ENCODE data around the gene RNU7-1. TPM values are rescaled to one million over a fixed set of nuclear protein-coding genes. Genes with fewer than 3 reads are reported as not detected.
A peak's percentile ranks its signal among the peaks of the same experiment; 100 is the strongest.

RNU7-1 gene
- total RNA-seq, 2 experiments from 2014 or later = not detected

- Mint-ChIP-seq H3K27ac (peak overlapping the region; percentile 93), H3K4me1 (peaks cover 92% of the 10 kb centered on the region), H3K36me3 (ENCODE audit: low read depth) (peaks cover 70% of the 10 kb centered on the region), H3K27me3 (no peaks in the 10 kb centered on the region), H3K9me3 (no peaks in the 10 kb centered on the region), H3K4me3 (peak overlapping the region; percentile 83)
- peak; percentile 80 for DNase-seq
- ChIA-PET POLR2A (interaction anchor here (0.6 to 3.6 kb wide), 3 partner anchors 8 to 124 kb away, joined by 3 to 35 read pairs (median 3); partner anchors contain the start of genes C12orf57, PTPN6 and RNU7-1), CTCF (interaction anchor here (0.6 to 13.3 kb wide), 10 partner anchors 15 to 644 kb away, joined by 3 to 388 read pairs (median 4); partner anchors contain the start of genes ATN1, C12orf57, PTPN6 and RNU7-1)
Measured at GRCh38 chr12:6959058-6959804, 15.6 kb downstream of the RNU7-1 start.

DNA sequence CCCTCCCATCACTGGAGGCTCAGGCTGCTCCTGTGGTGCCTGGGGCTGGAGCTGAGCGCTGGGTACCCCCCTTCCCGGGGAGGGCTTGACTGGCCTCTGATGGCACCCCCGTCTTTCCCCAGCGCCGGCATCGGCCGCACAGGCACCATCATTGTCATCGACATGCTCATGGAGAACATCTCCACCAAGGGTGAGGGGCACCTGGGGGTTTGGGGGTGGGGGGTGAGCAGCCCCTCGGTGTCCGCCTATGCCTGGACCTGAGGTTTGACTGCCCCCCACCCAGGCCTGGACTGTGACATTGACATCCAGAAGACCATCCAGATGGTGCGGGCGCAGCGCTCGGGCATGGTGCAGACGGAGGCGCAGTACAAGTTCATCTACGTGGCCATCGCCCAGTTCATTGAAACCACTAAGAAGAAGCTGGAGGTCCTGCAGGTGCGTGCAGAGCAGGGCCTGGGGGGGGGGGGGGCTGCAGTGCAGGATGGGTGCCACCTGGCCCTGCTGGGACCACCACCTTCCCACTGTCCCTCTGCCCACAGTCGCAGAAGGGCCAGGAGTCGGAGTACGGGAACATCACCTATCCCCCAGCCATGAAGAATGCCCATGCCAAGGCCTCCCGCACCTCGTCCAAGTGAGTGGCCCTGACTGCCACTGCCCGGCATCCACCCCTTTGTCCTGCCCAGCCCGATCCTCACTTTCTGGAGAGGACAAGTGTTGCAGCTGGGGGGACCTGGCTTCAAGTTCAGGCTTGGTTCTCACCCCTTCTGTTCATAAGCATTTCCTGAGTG is 16.4 kb downstream of the RNU7-1 start:
- Mint-ChIP-seq H3K27ac (peak overlapping the region; percentile 95), H3K27me3 (no peaks in the 10 kb centered on the region), H3K36me3 (ENCODE audit: low read depth) (peaks cover 65% of the 10 kb centered on the region), H3K4me1 (peaks cover 92% of the 10 kb centered on the region), H3K4me3 (peak overlapping the region; percentile 83), H3K9me3 (no peaks in the 10 kb centered on the region)
- no peak for DNase-seq
- POLR2A ChIA-PET = interaction anchor here (1.4 to 3.6 kb wide), 3 partner anchors 9 to 15 kb away, joined by 3 to 36 read pairs (median 35); partner anchors contain the start of genes C12orf57, PTPN6 and RNU7-1
- CTCF ChIA-PET = interaction anchor here (0.6 to 13.3 kb wide), 12 partner anchors 16 to 643 kb away, joined by 3 to 388 read pairs (median 5); partner anchors contain the start of genes C12orf57, PTPN6, RNU7-1 and SPSB2

DNA sequence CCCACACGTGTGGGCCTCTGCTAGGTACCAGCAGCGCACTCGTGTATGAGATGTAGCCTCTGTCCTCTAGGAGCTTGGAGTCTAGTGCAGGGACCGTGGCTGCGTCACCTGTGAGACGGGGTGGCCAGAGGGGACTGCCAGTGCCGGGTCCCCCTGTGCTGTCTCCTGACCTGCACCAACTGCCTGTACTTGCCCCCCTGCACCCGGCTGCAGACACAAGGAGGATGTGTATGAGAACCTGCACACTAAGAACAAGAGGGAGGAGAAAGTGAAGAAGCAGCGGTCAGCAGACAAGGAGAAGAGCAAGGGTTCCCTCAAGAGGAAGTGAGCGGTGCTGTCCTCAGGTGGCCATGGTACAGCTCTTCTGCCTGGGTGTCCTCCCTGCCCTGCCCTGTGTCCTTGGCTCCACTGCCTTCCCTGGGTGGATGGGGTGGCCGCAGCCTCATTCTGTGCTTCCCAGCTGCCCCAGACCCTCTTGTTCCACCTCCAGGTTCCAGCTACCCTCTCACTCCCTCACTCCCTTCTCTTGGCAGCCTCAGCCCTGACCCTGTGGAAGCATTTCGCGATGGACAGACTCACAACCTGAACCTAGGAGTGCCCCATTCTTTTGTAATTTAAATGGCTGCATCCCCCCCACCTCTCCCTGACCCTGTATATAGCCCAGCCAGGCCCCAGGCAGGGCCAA is 17.1 kb downstream of the RNU7-1 start:
- H3K27me3 Mint-ChIP-seq = no peaks in the 10 kb centered on the region
- H3K36me3 Mint-ChIP-seq (ENCODE audit: low read depth) = peaks cover 66% of the 10 kb centered on the region
- H3K9me3 Mint-ChIP-seq = no peaks in the 10 kb centered on the region
- CTCF ChIA-PET = interaction anchor here (0.8 to 13.3 kb wide), 13 partner anchors 9 to 147 kb away, joined by 3 to 388 read pairs (median 4); partner anchors contain the start of genes C12orf57, PTPN6, RNU7-1 and SPSB2
- H3K4me3 Mint-ChIP-seq = peak overlapping the region; percentile 65
- peak overlapping the region; percentile 95 for H3K27ac Mint-ChIP-seq
- POLR2A ChIA-PET = interaction anchor here (3.3 kb wide), 1 partner anchor 15 kb away, joined by 36 read pairs; the partner anchor contains the start of genes C12orf57 and RNU7-1
- peaks cover 92% of the 10 kb centered on the region for H3K4me1 Mint-ChIP-seq
- no peak for DNase-seq

- Mint-ChIP-seq H3K4me3 (peak overlapping the region; percentile 65), H3K36me3 (ENCODE audit: low read depth) (peaks cover 65% of the 10 kb centered on the region), H3K27me3 (no peaks in the 10 kb centered on the region), H3K9me3 (no peaks in the 10 kb centered on the region), H3K27ac (peak overlapping the region; percentile 95), H3K4me1 (peaks cover 90% of the 10 kb centered on the region)
- peak; percentile 81 for DNase-seq
- ChIA-PET POLR2A (interaction anchor here (1.1 to 3.3 kb wide), 2 partner anchors 16 to 148 kb away, joined by 4 to 36 read pairs; partner anchors contain the start of genes C12orf57 and RNU7-1), CTCF (interaction anchor here (0.6 to 13.3 kb wide), 12 partner anchors 8 to 774 kb away, joined by 3 to 388 read pairs (median 4); partner anchors contain the start of genes C12orf57, PTPN6, RNU7-1 and SPSB2)
Measured at GRCh38 chr12:6961278-6961694, 17.7 kb downstream of the RNU7-1 start.

- Mint-ChIP-seq H3K4me3 (peak overlapping the region; percentile 65), H3K27ac (peak overlapping the region; percentile 95), H3K27me3 (no peaks in the 10 kb centered on the region), H3K36me3 (ENCODE audit: low read depth) (peaks cover 63% of the 10 kb centered on the region), H3K9me3 (no peaks in the 10 kb centered on the region), H3K4me1 (peaks cover 87% of the 10 kb centered on the region)
- POLR2A ChIA-PET = interaction anchor here (1.1 to 3.3 kb wide), 2 partner anchors 17 to 148 kb away, joined by 4 to 36 read pairs; partner anchors contain the start of genes C12orf57 and RNU7-1
- no peak for DNase-seq
- CTCF ChIA-PET = interaction anchor here (0.6 to 13.3 kb wide), 10 partner anchors 8 to 775 kb away, joined by 3 to 388 read pairs (median 6); partner anchors contain the start of genes C12orf57, PTPN6, RNU7-1 and SPSB2
Measured at GRCh38 chr12:6961695-6962284, 18.2 kb downstream of the RNU7-1 start.

DNA sequence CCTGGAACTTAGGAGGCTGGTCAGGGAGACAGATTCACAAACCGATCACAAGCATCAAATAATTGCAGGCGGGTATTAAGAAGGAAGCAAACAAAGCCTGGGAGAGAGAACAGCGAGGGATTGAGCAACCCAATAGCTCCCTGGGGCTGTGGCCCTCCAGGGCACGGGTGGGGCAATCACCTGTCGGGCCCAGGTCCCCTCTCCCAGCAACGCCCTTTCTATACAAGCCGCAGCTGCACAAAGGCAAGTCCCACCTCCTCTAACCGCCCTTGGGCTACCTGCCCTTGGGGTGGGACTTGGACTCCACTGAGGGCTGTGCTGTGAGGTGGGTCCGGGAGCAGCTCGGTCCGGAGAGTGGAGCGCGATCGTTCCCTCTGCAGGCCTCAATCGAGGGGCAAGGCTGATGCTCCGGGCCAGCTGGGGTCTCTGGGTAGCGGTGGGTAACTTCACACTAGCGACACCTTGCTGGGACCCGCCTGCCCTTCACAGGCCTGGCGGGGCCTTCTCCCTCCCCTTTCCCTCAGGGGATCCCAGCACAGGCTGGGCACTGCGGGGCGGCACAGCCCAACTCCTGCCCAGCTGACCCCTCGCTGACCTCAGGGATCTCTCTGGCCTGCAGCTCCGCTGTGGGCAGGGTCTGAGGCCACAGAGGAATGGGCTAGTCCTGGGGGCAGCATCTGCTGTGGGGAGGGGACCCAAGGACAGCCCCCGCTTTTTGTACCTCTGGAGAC is 18.8 kb downstream of the RNU7-1 start:
- Mint-ChIP-seq H3K27me3 (no peaks in the 10 kb centered on the region), H3K4me3 (peak overlapping the region; percentile 65), H3K27ac (peak overlapping the region; percentile 95), H3K9me3 (no peaks in the 10 kb centered on the region), H3K36me3 (ENCODE audit: low read depth) (peaks cover 61% of the 10 kb centered on the region), H3K4me1 (peaks cover 81% of the 10 kb centered on the region)
- CTCF ChIA-PET = interaction anchor here (0.6 to 13.3 kb wide), 6 partner anchors 18 to 93 kb away, joined by 3 to 388 read pairs (median 12); partner anchors contain the start of genes C12orf57, PTPN6, RNU7-1 and SPSB2
- POLR2A ChIA-PET = interaction anchor here (1.1 to 3.3 kb wide), 2 partner anchors 17 to 147 kb away, joined by 4 to 36 read pairs; partner anchors contain the start of genes C12orf57 and RNU7-1
- DNase-seq = no peak

- H3K4me3 Mint-ChIP-seq = no peak overlapping the region
- H3K27me3 Mint-ChIP-seq = no peaks in the 10 kb centered on the region
- POLR2A ChIA-PET = interaction anchor here (3.3 kb wide), 1 partner anchor 18 kb away, joined by 36 read pairs; the partner anchor contains the start of genes C12orf57 and RNU7-1
- CTCF ChIA-PET = interaction anchor here (0.6 to 13.3 kb wide), 5 partner anchors 19 to 92 kb away, joined by 3 to 388 read pairs (median 16); partner anchors contain the start of genes C12orf57, PTPN6, RNU7-1 and SPSB2
- DNase-seq = no peak
- H3K4me1 Mint-ChIP-seq = peaks cover 74% of the 10 kb centered on the region
- H3K36me3 Mint-ChIP-seq (ENCODE audit: low read depth) = peaks cover 58% of the 10 kb centered on the region
- H3K27ac Mint-ChIP-seq = peak overlapping the region; percentile 60
- no peaks in the 10 kb centered on the region for H3K9me3 Mint-ChIP-seq
Measured at GRCh38 chr12:6963016-6963731, 19.6 kb downstream of the RNU7-1 start.

GRCh38 chr12:6963791-6964413 is 20.3 kb downstream of the RNU7-1 start:
- H3K27me3 Mint-ChIP-seq = no peaks in the 10 kb centered on the region
- peak overlapping the region; percentile 85 for H3K27ac Mint-ChIP-seq
- H3K4me3 Mint-ChIP-seq = no peak overlapping the region
- CTCF ChIA-PET = interaction anchor here (0.9 to 13.3 kb wide), 7 partner anchors 7 to 93 kb away, joined by 3 to 388 read pairs (median 8); partner anchors contain the start of genes C12orf57, PTPN6, RNU7-1 and SPSB2
- H3K4me1 Mint-ChIP-seq = peaks cover 73% of the 10 kb centered on the region
- no peaks in the 10 kb centered on the region for H3K9me3 Mint-ChIP-seq
- H3K36me3 Mint-ChIP-seq (ENCODE audit: low read depth) = peaks cover 58% of the 10 kb centered on the region
- no peak for DNase-seq
- POLR2A ChIA-PET = interaction anchor here (3.4 kb wide), 1 partner anchor 20 kb away, joined by 27 read pairs; the partner anchor contains the start of genes C12orf57 and RNU7-1

DNA sequence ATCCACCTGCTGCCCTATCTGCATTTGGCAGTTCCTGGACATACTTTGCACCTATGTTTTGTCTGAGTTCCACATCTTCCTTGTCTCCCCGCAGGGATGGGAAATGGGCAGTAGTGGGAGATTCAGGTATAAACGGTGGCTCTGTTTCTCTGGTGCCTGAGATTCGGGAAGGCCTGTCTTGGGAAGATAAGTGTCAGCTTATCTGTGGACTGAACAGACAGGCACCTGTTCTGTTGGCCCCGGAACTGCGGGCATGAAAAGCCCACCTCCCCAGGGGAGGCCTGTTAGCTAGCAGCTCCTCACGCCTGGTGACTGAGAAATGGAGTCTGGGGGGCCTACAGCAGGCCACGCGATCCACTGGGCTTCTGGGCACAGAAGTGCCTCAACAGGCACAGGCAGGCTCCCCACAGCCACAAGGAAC is 21.0 kb downstream of the RNU7-1 start:
- Mint-ChIP-seq H3K4me3 (no peak overlapping the region), H3K36me3 (ENCODE audit: low read depth) (peaks cover 56% of the 10 kb centered on the region), H3K9me3 (no peaks in the 10 kb centered on the region), H3K27ac (peak overlapping the region; percentile 85), H3K27me3 (no peaks in the 10 kb centered on the region), H3K4me1 (peaks cover 72% of the 10 kb centered on the region)
- POLR2A ChIA-PET = interaction anchor here (3.4 kb wide), 1 partner anchor 20 kb away, joined by 27 read pairs; the partner anchor contains the start of genes C12orf57 and RNU7-1
- CTCF ChIA-PET = interaction anchor here (0.6 to 13.3 kb wide), 16 partner anchors 8 to 144 kb away, joined by 3 to 388 read pairs (median 4); partner anchors contain the start of genes C12orf57, C1RL, LPCAT3 and PTPN6
- DNase-seq = no peak

Measured in activated CD4-positive, alpha-beta T cell treated with anti-CD3 and anti-CD28 coated beads, Interleukin-2, amount 10 ng/mL, durations not matched to agents 7 days and 5 days (primary cell).